ENCODE measurements around the gene VEPH1.

Gene VEPH1

GRCh38 chr3:157423337-157423736 lies 79.9 kb downstream of the VEPH1 start:
- Histone ChIP-seq H3K9ac (ENCODE audit: low read length) (no peak overlapping the region), H3K36me3 (replicated peaks; ENCODE audit: low read depth, low read length) (no peaks in the 10 kb centered on the region), H3K4me1 (ENCODE audit: low read length) (no peaks in the 10 kb centered on the region), H3K27ac (ENCODE audit: low read length) (no peak overlapping the region), H3K9me3 (ENCODE audit: insufficient read depth, low read length) (0 out of 2 replicates have a peak, but pooled peaks cover 5% of the 10 kb centered on the region), H3K27me3 (ENCODE audit: low read depth, low read length) (no peaks in the 10 kb centered on the region), H2AFZ (ENCODE audit: low read depth, low read length) (no peak overlapping the region), H4K20me1 (ENCODE audit: insufficient read depth, low read length) (no peaks in the 10 kb centered on the region), H3K79me2 (ENCODE audit: low read length) (no peaks in the 10 kb centered on the region), H3K4me2 (ENCODE audit: low read length) (no peak overlapping the region), H3K4me3 (ENCODE audit: low read length) (no peak overlapping the region)
- TF ChIP-seq EZH2phosphoT487 (IDR thresholded peaks at IDR 0.05; ENCODE audit: low read depth) (no peak), CTCF (IDR thresholded peaks at IDR 0.05; ENCODE audit: low read depth, low read length) (no peak)

GRCh38 chr3:157420606-157421130 lies 82.5 kb downstream of the VEPH1 start:
- Histone ChIP-seq H3K4me1 (ENCODE audit: low read length) (no peaks in the 10 kb centered on the region), H3K9me3 (ENCODE audit: insufficient read depth, low read length) (no peaks in the 10 kb centered on the region), H3K27me3 (ENCODE audit: low read depth, low read length) (no peaks in the 10 kb centered on the region; the same call in 1 of the 2 replicates), H3K79me2 (ENCODE audit: low read length) (no peaks in the 10 kb centered on the region), H2AFZ (ENCODE audit: low read depth, low read length) (no peak overlapping the region), H3K4me2 (ENCODE audit: low read length) (no peak overlapping the region), H3K27ac (ENCODE audit: low read length) (no peak overlapping the region), H3K4me3 (ENCODE audit: low read length) (no peak overlapping the region), H4K20me1 (ENCODE audit: insufficient read depth, low read length) (no peaks in the 10 kb centered on the region), H3K9ac (ENCODE audit: low read length) (no peak overlapping the region), H3K36me3 (replicated peaks; ENCODE audit: low read depth, low read length) (no peaks in the 10 kb centered on the region)
- TF ChIP-seq CTCF (IDR thresholded peaks at IDR 0.05; ENCODE audit: low read depth, low read length) = no peak
- no peak for TF ChIP-seq EZH2phosphoT487 (IDR thresholded peaks at IDR 0.05; ENCODE audit: low read depth)

- no peak overlapping the region for H3K4me3 ChIP-seq (ENCODE audit: low read length)
- TF ChIP-seq CTCF (IDR thresholded peaks at IDR 0.05; ENCODE audit: low read depth, low read length) (no peak), EZH2phosphoT487 (IDR thresholded peaks at IDR 0.05; ENCODE audit: low read depth) (no peak)
- H3K36me3 ChIP-seq (replicated peaks; ENCODE audit: low read depth, low read length) = no peaks in the 10 kb centered on the region
- no peak overlapping the region for H3K9ac ChIP-seq (ENCODE audit: low read length)
- H3K4me1 ChIP-seq (ENCODE audit: low read length) = no peaks in the 10 kb centered on the region
- no peaks in the 10 kb centered on the region for H4K20me1 ChIP-seq (ENCODE audit: insufficient read depth, low read length)
- H2AFZ ChIP-seq (ENCODE audit: low read depth, low read length) = no peak overlapping the region
- no peak overlapping the region for H3K27ac ChIP-seq (ENCODE audit: low read length)
- no peaks in the 10 kb centered on the region for H3K79me2 ChIP-seq (ENCODE audit: low read length)
- no peaks in the 10 kb centered on the region for H3K9me3 ChIP-seq (ENCODE audit: insufficient read depth, low read length)
- H3K4me2 ChIP-seq (ENCODE audit: low read length) = no peak overlapping the region
- H3K27me3 ChIP-seq (ENCODE audit: low read depth, low read length) = no peaks in the 10 kb centered on the region; the same call in 1 of the 2 replicates
These were observed 85.1 kb downstream of the VEPH1 start for GRCh38 chr3:157418104-157418503.

GRCh38 chr3:157417247-157417646 lies 86.0 kb downstream of the VEPH1 start:
- Histone ChIP-seq H3K9ac (ENCODE audit: low read length) (no peak overlapping the region), H3K9me3 (ENCODE audit: insufficient read depth, low read length) (no peaks in the 10 kb centered on the region), H3K36me3 (replicated peaks; ENCODE audit: low read depth, low read length) (no peaks in the 10 kb centered on the region), H3K4me3 (ENCODE audit: low read length) (no peak overlapping the region), H3K79me2 (ENCODE audit: low read length) (no peaks in the 10 kb centered on the region), H3K4me2 (ENCODE audit: low read length) (no peak overlapping the region), H3K27ac (ENCODE audit: low read length) (no peak overlapping the region), H3K27me3 (ENCODE audit: low read depth, low read length) (no peaks in the 10 kb centered on the region; the same call in 1 of the 2 replicates), H2AFZ (ENCODE audit: low read depth, low read length) (no peak overlapping the region), H3K4me1 (ENCODE audit: low read length) (no peaks in the 10 kb centered on the region), H4K20me1 (ENCODE audit: insufficient read depth, low read length) (no peaks in the 10 kb centered on the region)
- TF ChIP-seq EZH2phosphoT487 (IDR thresholded peaks at IDR 0.05; ENCODE audit: low read depth) (no peak), CTCF (IDR thresholded peaks at IDR 0.05; ENCODE audit: low read depth, low read length) (no peak)
